ENCODE measurements around the gene ADIPOR2.

- TF ChIP-seq CTCF (conservative IDR thresholded peaks at IDR 0.05 in 1 of 2, IDR thresholded peaks at IDR 0.05 in 1 of 2; ENCODE audit: low read depth in 1 of 2, low read length in 2 of 2), result no peak
- TF ChIP-seq EZH2 (IDR thresholded peaks at IDR 0.05; ENCODE audit: low read length, missing control alignments), result no peak
Measured at GRCh38 chr12:1815108-1815507, 124.2 kb downstream of the ADIPOR2 start.

All from fibroblast of lung (primary cell).